ENCODE results near the gene TMEM272. TPM values are rescaled to one million over a fixed set of nuclear protein-coding genes. Genes with fewer than 3 reads are reported as not detected.
A peak's percentile ranks its signal among the peaks of the same experiment; 100 is the strongest.

Gene TMEM272
- total RNA-seq, 1 experiment from 2014 or later, result 0.07 TPM

GRCh38 chr13:51770160-51770559, 74.8 kb downstream of the TMEM272 start:
- no peak overlapping the region for H3K27ac ChIP-seq (ENCODE audit: low read length)
- no peak overlapping the region for H3K9ac ChIP-seq (ENCODE audit: low read length)
- BruUV-seq (replicated peaks), result TSS peak; percentile 7
- intact Hi-C loops (cut with micrococcal nuclease), result no loop called here
- H3K27me3 ChIP-seq (ENCODE audit: low read length), result no peaks in the 10 kb centered on the region
- no peak overlapping the region for H3K4me2 ChIP-seq (ENCODE audit: low read length)
- no peak for TF ChIP-seq EZH2phosphoT487 (IDR thresholded peaks at IDR 0.05; ENCODE audit: borderline replicate concordance, low read length)
- no peak for TF ChIP-seq CTCF (conservative IDR thresholded peaks at IDR 0.05; ENCODE audit: low read depth, low read length)
- no peak for TF ChIP-seq EZH2 (IDR thresholded peaks at IDR 0.05; ENCODE audit: low read length, unreplicated experiment)
- H3F3A ChIP-seq (ENCODE audit: low read length, unreplicated experiment), result no peaks in the 10 kb centered on the region
- DNase-seq (no peak), ATAC-seq (no peak)
- no peak overlapping the region for H3K4me3 ChIP-seq (ENCODE audit: low read length)
- H3K9me2 ChIP-seq (replicated peaks; ENCODE audit: low read length), result no peaks in the 10 kb centered on the region
- no peaks in the 10 kb centered on the region for H3K4me1 ChIP-seq (ENCODE audit: insufficient read depth, low read length)
- H4K20me1 ChIP-seq (ENCODE audit: low read length), result no peaks in the 10 kb centered on the region
- POLR2A ChIA-PET (ENCODE audit: unreplicated experiment), result no interaction called here
- no peak overlapping the region for H2AFZ ChIP-seq (ENCODE audit: low read length)
- no peaks in the 10 kb centered on the region for H3K9me3 ChIP-seq (ENCODE audit: low read length)
- CTCF ChIA-PET, result no interaction called here
- no peaks in the 10 kb centered on the region for H3K79me2 ChIP-seq (ENCODE audit: low read length)
- H3K36me3 ChIP-seq (ENCODE audit: low read depth, low read length), result no peaks in the 10 kb centered on the region

GRCh38 chr13:51769455-51770127, 75.4 kb downstream of the TMEM272 start:
- ChIA-PET CTCF (no interaction called here), POLR2A (ENCODE audit: unreplicated experiment) (no interaction called here)
- no peak overlapping the region for H3K27ac ChIP-seq (ENCODE audit: low read length)
- no peak overlapping the region for H3K4me2 ChIP-seq (ENCODE audit: low read length)
- H3K4me1 ChIP-seq (ENCODE audit: insufficient read depth, low read length), result 0 out of 2 replicates have a peak, but pooled peaks cover 1% of the 10 kb centered on the region
- H3K36me3 ChIP-seq (ENCODE audit: low read depth, low read length), result no peaks in the 10 kb centered on the region
- H3K9ac ChIP-seq (ENCODE audit: low read length), result no peak overlapping the region
- H3K79me2 ChIP-seq (ENCODE audit: low read length), result no peaks in the 10 kb centered on the region
- no peak for DNase-seq
- intact Hi-C loops (cut with micrococcal nuclease), result no loop called here
- H3K9me3 ChIP-seq (ENCODE audit: low read length), result no peaks in the 10 kb centered on the region
- no peak overlapping the region for H2AFZ ChIP-seq (ENCODE audit: low read length)
- H4K20me1 ChIP-seq (ENCODE audit: low read length), result no peaks in the 10 kb centered on the region
- no peaks in the 10 kb centered on the region for H3F3A ChIP-seq (ENCODE audit: low read length, unreplicated experiment)
- no TSS peak for BruUV-seq (replicated peaks)
- no peaks in the 10 kb centered on the region for H3K9me2 ChIP-seq (replicated peaks; ENCODE audit: low read length)
- no peak for ATAC-seq
- TF ChIP-seq EZH2 (IDR thresholded peaks at IDR 0.05; ENCODE audit: low read length, unreplicated experiment), result no peak
- TF ChIP-seq EZH2phosphoT487 (IDR thresholded peaks at IDR 0.05; ENCODE audit: borderline replicate concordance, low read length), result no peak
- TF ChIP-seq CTCF (conservative IDR thresholded peaks at IDR 0.05; ENCODE audit: low read depth, low read length), result no peak
- no peaks in the 10 kb centered on the region for H3K27me3 ChIP-seq (ENCODE audit: low read length)
- no peak overlapping the region for H3K4me3 ChIP-seq (ENCODE audit: low read length)

GRCh38 chr13:51768976-51769375, 76.0 kb downstream of the TMEM272 start:
- Histone ChIP-seq H3K4me1 (ENCODE audit: insufficient read depth, low read length) (peaks cover 8% of the 10 kb centered on the region), H3K4me3 (ENCODE audit: low read length) (no peak overlapping the region), H3F3A (ENCODE audit: low read length, unreplicated experiment) (no peaks in the 10 kb centered on the region), H3K9ac (ENCODE audit: low read length) (no peak overlapping the region), H3K4me2 (ENCODE audit: low read length) (no peak overlapping the region), H2AFZ (ENCODE audit: low read length) (no peak overlapping the region), H3K36me3 (ENCODE audit: low read depth, low read length) (no peaks in the 10 kb centered on the region), H3K9me2 (replicated peaks; ENCODE audit: low read length) (no peaks in the 10 kb centered on the region), H3K27me3 (ENCODE audit: low read length) (no peaks in the 10 kb centered on the region), H3K79me2 (ENCODE audit: low read length) (no peaks in the 10 kb centered on the region), H3K27ac (ENCODE audit: low read length) (no peak overlapping the region), H4K20me1 (ENCODE audit: low read length) (no peaks in the 10 kb centered on the region), H3K9me3 (ENCODE audit: low read length) (no peaks in the 10 kb centered on the region)
- no TSS peak for BruUV-seq (replicated peaks)
- ATAC-seq, result no peak
- no peak for TF ChIP-seq EZH2 (IDR thresholded peaks at IDR 0.05; ENCODE audit: low read length, unreplicated experiment)
- TF ChIP-seq CTCF (conservative IDR thresholded peaks at IDR 0.05; ENCODE audit: low read depth, low read length), result no peak
- no peak for TF ChIP-seq EZH2phosphoT487 (IDR thresholded peaks at IDR 0.05; ENCODE audit: borderline replicate concordance, low read length)
- no peak for DNase-seq
- ChIA-PET CTCF (no interaction called here), POLR2A (ENCODE audit: unreplicated experiment) (no interaction called here)
- intact Hi-C loops (cut with micrococcal nuclease), result no loop called here

Data from PC-3 (cell line).